CD14-positive monocyte (primary cell): ENCODE measurements around the gene SATB2. TPM values are rescaled to one million over a fixed set of nuclear protein-coding genes. Genes with fewer than 3 reads are reported as not detected.

Experiments used
- DNase-seq, 3 donors: peaks; one replicate each; pipeline ENCODE4 v3.0.0-alpha.2; 2011 to 2022
- H2AFZ ChIP-seq: 2 replicates; pipeline ENCODE4 v1.6.0; 2012; ENCODE audit warnings: mild to moderate bottlenecking, low read depth, low read length, inconsistent platforms; ENCODE audit not compliant: insufficient read depth, poor library complexity, severe bottlenecking
- H3K27ac ChIP-seq, 2 donors: 1 replicate in 1 of 2; 2 replicates in 1 of 2; pipeline ENCODE4 v1.5.1; 2012 to 2013; ENCODE audit warnings: low read length in 2 of 2, control low read depth in 1 of 2, inconsistent platforms in 1 of 2, low read depth in 1 of 2, mild to moderate bottlenecking in 1 of 2
- H3K27me3 ChIP-seq, 2 donors: one replicate each; pipeline versions ENCODE4 v1.6.0 to v1.6.1; 2011 to 2013; ENCODE audit warnings: low read length in 2 of 2; ENCODE audit not compliant: control insufficient read depth in 2 of 2, insufficient read depth in 2 of 2
- H3K36me3 ChIP-seq, 2 donors: replicated peaks in 1 of 2; 1 replicate in 1 of 2; 2 replicates in 1 of 2; pipeline versions ENCODE4 v1.5.1 to v1.6.1; 2012 to 2013; ENCODE audit warnings: low read length in 2 of 2, control low read depth in 1 of 2, inconsistent platforms in 1 of 2, mild to moderate bottlenecking in 1 of 2; ENCODE audit not compliant: insufficient read depth in 2 of 2, control insufficient read depth in 1 of 2
- H3K4me1 ChIP-seq, 2 donors: 1 replicate in 1 of 2; 2 replicates in 1 of 2; pipeline versions ENCODE4 v1.5.1 to v1.6.1; 2012 to 2013; ENCODE audit warnings: low read length in 2 of 2, control low read depth in 1 of 2, inconsistent platforms in 1 of 2, mild to moderate bottlenecking in 1 of 2, moderate library complexity in 1 of 2; ENCODE audit not compliant: insufficient read depth in 2 of 2, control insufficient read depth in 1 of 2
- H3K4me2 ChIP-seq: replicated peaks from 2 replicates; pipeline ENCODE3; 2012; ENCODE audit warnings: low read length, moderate library complexity, mild to moderate bottlenecking; ENCODE audit not compliant: poor library complexity, severe bottlenecking; ENCODE audit errors: extremely low read depth
- H3K4me3 ChIP-seq, 3 experiments: fragments of 200-600 bp in 1 of 3; sonication (generic) in 1 of 3; replicated peaks in 1 of 3; 1 replicate in 2 of 3; 2 replicates in 1 of 3; pipeline ENCODE4 v1.5.1; 2011 to 2013; ENCODE audit warnings: low read length in 3 of 3, mild to moderate bottlenecking in 3 of 3, control low read depth in 2 of 3, low read depth in 2 of 3, inconsistent platforms in 1 of 3, moderate library complexity in 1 of 3
- H3K79me2 ChIP-seq: 2 replicates; pipeline ENCODE4 v1.6.0; 2012; ENCODE audit warnings: mild to moderate bottlenecking, control low read depth, inconsistent platforms, low read length, moderate library complexity; ENCODE audit not compliant: insufficient read depth
- H3K9ac ChIP-seq: 2 replicates; pipeline ENCODE4 v1.6.0; 2017; ENCODE audit warnings: low read length, mild to moderate bottlenecking; ENCODE audit not compliant: insufficient read depth, poor library complexity, severe bottlenecking
- H3K9me3 ChIP-seq, 2 donors: replicated peaks in 1 of 2; 1 replicate in 1 of 2; 2 replicates in 1 of 2; pipeline versions ENCODE4 v1.5.1 to v1.6.1; 2012 to 2013; ENCODE audit warnings: low read length in 2 of 2, control low read depth in 1 of 2; ENCODE audit not compliant: control insufficient read depth in 1 of 2, insufficient read depth in 1 of 2
- H4K20me1 ChIP-seq: 2 replicates; pipeline ENCODE4 v1.6.0; 2012; ENCODE audit warnings: mild to moderate bottlenecking, low read length, control low read depth, moderate library complexity; ENCODE audit not compliant: insufficient read depth
- H3K27ac Mint-ChIP-seq, 7 donors: one replicate each; pipeline ENCODE4 v1.8.0; 2020; ENCODE audit warnings: mild to moderate bottlenecking in 7 of 7, mixed read lengths in 7 of 7, moderate library complexity in 6 of 7, inconsistent platforms in 2 of 7
- H3K27me3 Mint-ChIP-seq, 3 donors: one replicate each; pipeline ENCODE4 v1.8.0; 2021 to 2022; ENCODE audit warnings: low read depth in 3 of 3, mild to moderate bottlenecking in 3 of 3, mixed read lengths in 3 of 3, moderate library complexity in 3 of 3, inconsistent platforms in 1 of 3
- H3K36me3 Mint-ChIP-seq, 2 donors: one replicate each; pipeline ENCODE4 v1.8.0; 2020; ENCODE audit warnings: mixed read lengths in 2 of 2, inconsistent platforms in 1 of 2, mild to moderate bottlenecking in 1 of 2
- H3K4me1 Mint-ChIP-seq: one replicate; pipeline ENCODE4 v1.8.0; 2020; ENCODE audit warnings: mild to moderate bottlenecking, mixed read lengths
- H3K4me3 Mint-ChIP-seq, 2 donors: one replicate each; pipeline ENCODE4 v1.8.0; 2020; ENCODE audit warnings: mild to moderate bottlenecking in 2 of 2, mixed read lengths in 2 of 2, moderate library complexity in 1 of 2
- H3K9me3 Mint-ChIP-seq, 7 donors: one replicate each; pipeline ENCODE4 v1.8.0; 2020 to 2022; ENCODE audit warnings: mixed read lengths in 7 of 7, mild to moderate bottlenecking in 6 of 7, moderate library complexity in 6 of 7, inconsistent platforms in 2 of 7
- CTCF ChIP-seq: fragments of 200-600 bp; IDR thresholded peaks from one replicate; pipeline ENCODE4 v1.8.0; 2022; ENCODE audit warnings: antibody characterized with exemption, mild to moderate bottlenecking
- WGBS: methylation state at CpG from one replicate; pipeline ENCODE4 v1.1.5; 2013; ENCODE audit warnings: missing lambda C conversion rate; ENCODE audit not compliant: insufficient coverage; 5-methylcytosine and 5-hydroxymethylcytosine counted together
- intact Hi-C, 2 donors: fragments of 100-400 bp; cut with micrococcal nuclease; formaldehyde crosslinking; loops; one replicate each; pipeline versions ENCODE4 v1.15.0 to v1.15.1; 2023
- polyA plus RNA-seq, 3 donors: library from polyadenylated mRNA; depleted of rRNA in 1 of 3; unstranded in 2 of 3; stranded (reverse) in 1 of 3; fragments of 300-500 nt in 2 of 3; fragments of >200 nt in 1 of 3; fragmentation: Illumina TruSeq in 2 of 3; gene quantifications; 1 replicate in 2 of 3; 2 replicates in 1 of 3; pipeline ENCODE4 v1.2.3, GENCODE V29; 2012 to 2021

The SATB2 gene
- polyA plus RNA-seq, 3 donors, result 0.13 to 0.69 (median 0.14) TPM

GRCh38 chr2:199279146-199279545 lies 178.6 kb downstream of the SATB2 start:
- Histone ChIP-seq H3K27ac (no peak overlapping the region), H3K79me2 (no peaks in the 10 kb centered on the region), H3K36me3 (no peaks in the 10 kb centered on the region), H2AFZ (no peak overlapping the region), H3K9me3 (peaks cover 4 to 6% of the 10 kb centered on the region in 2 donors), H3K9ac (no peak overlapping the region), H4K20me1 (no peaks in the 10 kb centered on the region), H3K4me2 (no peak overlapping the region), H3K27me3 (no peaks in the 10 kb centered on the region), H3K4me1 (no peaks in the 10 kb centered on the region), H3K4me3 (no peak overlapping the region)
- TF ChIP-seq CTCF, result no peak
- Mint-ChIP-seq H3K4me3 (no peak overlapping the region), H3K27me3 (peaks cover 0 to 1% (median 1%) of the 10 kb centered on the region in 3 donors), H3K9me3 (peaks cover 2 to 11% (median 6%) of the 10 kb centered on the region in 7 donors), H3K36me3 (no peaks in the 10 kb centered on the region), H3K27ac (no peak overlapping the region), H3K4me1 (no peaks in the 10 kb centered on the region)
- intact Hi-C loops, result no loop called here
- no peak for DNase-seq

GRCh38 chr2:199278099-199278498 lies 179.6 kb downstream of the SATB2 start:
- no peak overlapping the region for H3K27ac ChIP-seq
- H4K20me1 ChIP-seq, result no peaks in the 10 kb centered on the region
- H3K27me3 ChIP-seq, result no peaks in the 10 kb centered on the region
- H2AFZ ChIP-seq, result no peak overlapping the region
- H3K27me3 Mint-ChIP-seq, result peaks cover 1 to 2% (median 1%) of the 10 kb centered on the region in 3 donors
- peaks cover 2 to 11% (median 6%) of the 10 kb centered on the region in 7 donors for H3K9me3 Mint-ChIP-seq
- H3K36me3 ChIP-seq, result no peaks in the 10 kb centered on the region
- TF ChIP-seq CTCF, result no peak
- DNase-seq, result no peak
- H3K9ac ChIP-seq, result no peak overlapping the region
- H3K4me3 ChIP-seq, result no peak overlapping the region
- H3K4me1 Mint-ChIP-seq, result no peaks in the 10 kb centered on the region
- no peak overlapping the region for H3K4me2 ChIP-seq
- no peaks in the 10 kb centered on the region for H3K36me3 Mint-ChIP-seq
- H3K9me3 ChIP-seq, result peaks cover 0 to 4% of the 10 kb centered on the region in 2 donors
- WGBS, result 96% methylated on average over 4 of the region's 5 CpGs
- no peak overlapping the region for H3K4me3 Mint-ChIP-seq
- H3K79me2 ChIP-seq, result no peaks in the 10 kb centered on the region
- no peaks in the 10 kb centered on the region for H3K4me1 ChIP-seq
- intact Hi-C loops, result no loop called here
- no peak overlapping the region for H3K27ac Mint-ChIP-seq
